Natural killer cell (primary cell): ENCODE data around the gene CABP7. TPM values are rescaled to one million over a fixed set of nuclear protein-coding genes. Genes with fewer than 3 reads are reported as not detected.

ENCODE experiments used
- ATAC-seq, 3 donors: fragments of 150-1000 bp in 2 of 3; fragments of 200-7000 bp in 1 of 3; cut with Tn5 transposase; 1 replicate in 1 of 3; 2 replicates in 2 of 3; pipeline ENCODE4 v1.10.0; 2021; ENCODE audit warnings: mild to moderate bottlenecking in 2 of 3, moderate library complexity in 2 of 3
- DNase-seq, 2 donors: peaks; one replicate each; pipeline versions ENCODE4 v3.0.0 to v3.0.0-alpha.2; 2013 to 2021; ENCODE audit warnings: mixed read lengths in 1 of 2
- H3K27ac ChIP-seq: one replicate; pipeline ENCODE4 v1.5.1; 2013; ENCODE audit warnings: mild to moderate bottlenecking, low read length
- H3K27me3 ChIP-seq: one replicate; pipeline ENCODE4 v1.6.1; 2013; ENCODE audit warnings: low read length; ENCODE audit not compliant: control insufficient read depth, insufficient read depth
- H3K36me3 ChIP-seq: one replicate; pipeline ENCODE4 v1.6.1; 2013; ENCODE audit warnings: low read length; ENCODE audit not compliant: control insufficient read depth, insufficient read depth
- H3K4me1 ChIP-seq: one replicate; pipeline ENCODE4 v1.6.1; 2013; ENCODE audit warnings: low read length; ENCODE audit not compliant: control insufficient read depth, insufficient read depth
- H3K4me3 ChIP-seq: one replicate; pipeline ENCODE4 v1.5.1; 2013; ENCODE audit warnings: low read length
- H3K9me3 ChIP-seq: one replicate; pipeline ENCODE4 v1.6.1; 2013; ENCODE audit warnings: low read length; ENCODE audit not compliant: control insufficient read depth, insufficient read depth
- H3K27ac Mint-ChIP-seq, 2 donors: one replicate each; pipeline ENCODE4 v1.8.0; 2022; ENCODE audit warnings: mild to moderate bottlenecking in 2 of 2, mixed read lengths in 2 of 2, moderate library complexity in 1 of 2
- H3K27me3 Mint-ChIP-seq, 2 donors: one replicate each; pipeline ENCODE4 v1.8.0; 2022; ENCODE audit warnings: low read depth in 2 of 2, mixed read lengths in 2 of 2
- H3K36me3 Mint-ChIP-seq: one replicate; pipeline ENCODE4 v1.8.0; 2022; ENCODE audit warnings: mixed read lengths
- H3K4me1 Mint-ChIP-seq, 2 donors: one replicate each; pipeline ENCODE4 v1.8.0; 2022; ENCODE audit warnings: mixed read lengths in 2 of 2
- H3K4me3 Mint-ChIP-seq: one replicate; pipeline ENCODE4 v1.8.0; 2022; ENCODE audit warnings: mild to moderate bottlenecking, moderate library complexity, mixed read lengths
- H3K9me3 Mint-ChIP-seq, 2 donors: one replicate each; pipeline ENCODE4 v1.8.0; 2022; ENCODE audit warnings: mixed read lengths in 2 of 2
- CTCF ChIP-seq: fragments of 200-600 bp; IDR thresholded peaks from one replicate; pipeline ENCODE4 v1.8.0; 2022; ENCODE audit warnings: antibody characterized with exemption
- WGBS: methylation state at CpG from one replicate; pipeline ENCODE4 v1.1.7; 2013; ENCODE audit warnings: missing lambda C conversion rate; ENCODE audit not compliant: insufficient coverage; 5-methylcytosine and 5-hydroxymethylcytosine counted together
- intact Hi-C: fragments of 100-400 bp; cut with micrococcal nuclease; formaldehyde crosslinking; loops from one replicate; pipeline ENCODE4 v1.14.2; 2022
- total RNA-seq, 4 donors: library from RNA; stranded (reverse); fragments of 120-200 nt in 1 of 4; gene quantifications; one replicate each; pipeline versions ENCODE4 v1.2.3 to v1.2.4, GENCODE V29; 2013 to 2022

The CABP7 gene
- total RNA-seq, 3 donors from 2014 or later (not counting 1 experiment from before 2014, with no cell fraction given) = 0.35 to 0.93 (median 0.54) TPM

DNA sequence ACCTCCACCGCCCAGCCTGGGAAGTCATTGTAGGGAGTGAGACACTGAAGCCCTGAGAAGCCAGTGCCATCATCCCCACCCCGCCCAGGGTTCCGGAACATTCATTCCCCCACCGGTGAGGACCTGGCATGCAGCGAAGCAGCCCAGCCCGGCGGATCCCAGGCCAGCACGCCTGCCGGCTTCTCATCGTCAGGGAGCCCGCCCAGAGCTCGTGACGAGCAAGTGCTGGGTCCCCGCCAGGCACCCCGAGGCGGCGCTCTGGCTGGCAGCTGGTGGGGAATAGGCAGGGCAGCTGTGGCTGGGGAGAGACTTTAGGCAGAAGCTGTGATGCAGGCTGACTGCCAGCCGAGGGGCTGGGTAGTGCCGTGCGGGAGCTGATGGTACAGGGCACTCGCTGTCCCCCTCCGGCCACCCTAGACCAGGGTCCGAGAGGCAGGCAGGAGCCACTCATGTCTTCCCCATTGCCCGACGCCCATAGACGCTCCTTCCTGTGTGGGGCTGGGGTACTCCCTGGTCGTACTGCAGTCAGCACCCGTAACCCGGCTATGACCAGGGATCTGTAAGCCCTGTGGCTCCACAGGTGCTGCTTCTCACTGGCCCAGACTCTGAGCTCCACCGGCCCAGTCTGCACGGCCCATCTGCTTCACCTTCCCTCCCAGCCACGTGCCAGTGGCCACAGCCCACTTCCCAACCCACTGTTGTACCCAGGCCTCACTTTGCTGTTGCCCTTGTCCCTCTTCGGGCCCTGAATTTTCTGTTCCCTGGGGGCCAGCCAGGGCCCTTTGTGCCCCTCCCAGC, 24.5 kb upstream of the CABP7 start:
- TF ChIP-seq CTCF = no peak
- no peak overlapping the region for H3K27ac ChIP-seq
- H3K27me3 ChIP-seq = no peaks in the 10 kb centered on the region
- no peak overlapping the region for H3K4me3 ChIP-seq
- H3K9me3 ChIP-seq = no peaks in the 10 kb centered on the region
- Mint-ChIP-seq H3K9me3 (no peaks in the 10 kb centered on the region), H3K27me3 (no peaks in the 10 kb centered on the region), H3K4me1 (no peaks in the 10 kb centered on the region), H3K4me3 (no peak overlapping the region), H3K36me3 (no peaks in the 10 kb centered on the region), H3K27ac (no peak overlapping the region)
- H3K4me1 ChIP-seq = no peaks in the 10 kb centered on the region
- DNase-seq (no peak), ATAC-seq (no peak)
- intact Hi-C loops = loop anchor here (10.0 kb wide), 1 partner anchor 61 kb away; no protein-coding TSS in a partner anchor
- WGBS = 94% methylated on average over 33 of the region's 33 CpGs
- peaks cover 23% of the 10 kb centered on the region for H3K36me3 ChIP-seq

DNA sequence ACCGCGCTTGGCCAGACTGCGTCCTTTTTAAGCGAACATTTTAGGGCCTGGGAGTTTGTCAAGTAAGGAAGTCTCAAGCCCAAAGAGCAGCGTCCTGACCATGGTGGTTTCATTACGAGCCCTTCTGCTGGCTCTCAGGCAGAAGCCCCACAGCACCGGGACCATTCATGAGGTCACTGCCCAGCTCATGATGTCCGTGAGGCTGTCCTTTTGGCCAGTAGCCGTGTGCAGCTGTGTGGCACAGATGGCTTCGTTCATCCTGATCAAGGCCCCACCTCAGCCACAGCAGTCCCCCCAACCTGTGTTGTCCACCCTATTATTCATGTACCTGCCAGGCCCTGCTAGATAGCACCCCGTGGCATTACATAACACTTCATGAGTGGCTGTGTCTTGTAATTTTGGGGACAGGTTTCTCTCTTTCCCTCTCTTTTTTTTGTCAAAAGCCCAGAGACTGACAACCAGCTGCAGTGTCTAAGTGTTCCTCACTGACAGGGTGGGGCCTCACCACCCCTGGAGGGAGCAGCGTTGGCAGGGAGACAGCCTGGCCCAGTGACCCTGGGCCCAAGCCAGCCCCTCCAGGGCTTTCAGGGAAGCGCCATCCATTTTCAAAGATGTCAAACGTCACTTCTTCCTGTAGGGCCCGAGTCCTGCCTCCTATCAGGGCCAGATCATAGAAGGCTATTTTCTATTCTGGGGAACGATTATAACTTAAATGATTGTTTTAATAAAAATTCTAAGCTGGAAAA, 21.8 kb upstream of the CABP7 start:
- Histone ChIP-seq H3K4me3 (no peak overlapping the region), H3K9me3 (no peaks in the 10 kb centered on the region), H3K36me3 (peaks cover 17% of the 10 kb centered on the region), H3K27ac (no peak overlapping the region), H3K4me1 (peaks cover 3% of the 10 kb centered on the region), H3K27me3 (no peaks in the 10 kb centered on the region)
- WGBS = 95% methylated on average over 16 of the region's 16 CpGs
- DNase-seq (no peak), ATAC-seq (no peak)
- no peaks in the 10 kb centered on the region for H3K9me3 Mint-ChIP-seq
- intact Hi-C loops = loop anchor here (10.0 kb wide), 1 partner anchor 63 kb away; no protein-coding TSS in a partner anchor
- no peak for TF ChIP-seq CTCF
- no peaks in the 10 kb centered on the region for H3K36me3 Mint-ChIP-seq
- H3K27me3 Mint-ChIP-seq = peaks cover 0 to 5% of the 10 kb centered on the region in 2 donors
- H3K4me3 Mint-ChIP-seq = no peak overlapping the region
- peaks cover 0 to 6% of the 10 kb centered on the region in 2 donors for H3K4me1 Mint-ChIP-seq
- no peak overlapping the region for H3K27ac Mint-ChIP-seq

DNA sequence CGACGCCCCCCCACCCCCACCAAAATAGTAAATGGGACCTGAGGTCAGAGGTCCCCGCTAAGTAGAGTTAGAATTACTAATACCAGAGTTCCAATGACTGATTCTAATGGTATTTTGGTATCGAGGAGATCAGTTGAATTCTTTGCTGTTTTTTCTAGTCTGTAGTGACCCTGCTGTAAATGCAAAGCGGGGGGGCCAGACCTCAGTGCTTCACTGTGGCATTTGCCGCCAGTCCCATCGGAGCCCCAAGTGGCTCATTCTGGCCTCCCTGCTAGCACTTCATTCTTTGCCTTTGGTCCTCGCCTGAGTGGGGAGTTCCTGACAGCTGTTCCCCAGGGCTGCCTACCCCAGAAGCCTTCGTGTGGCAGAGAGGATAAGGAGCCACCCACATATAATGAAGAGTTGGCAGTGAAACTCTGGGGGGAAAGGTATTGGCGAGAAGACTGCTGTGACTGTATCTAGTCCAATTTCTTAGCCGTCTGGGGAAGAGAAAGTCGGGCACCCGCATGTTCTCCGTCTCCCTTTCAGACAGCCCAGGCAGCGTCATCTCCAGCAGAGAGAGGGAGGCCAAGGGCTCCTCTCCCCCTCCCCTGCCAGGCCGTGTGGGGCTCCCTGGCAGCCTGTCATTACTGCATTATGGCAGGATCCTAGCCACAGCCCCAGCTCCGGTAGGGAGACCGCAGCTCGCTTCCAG, 19.4 kb upstream of the CABP7 start:
- intact Hi-C loops = no loop called here
- Histone ChIP-seq H3K4me3 (no peak overlapping the region), H3K4me1 (peaks cover 3% of the 10 kb centered on the region), H3K9me3 (no peaks in the 10 kb centered on the region), H3K27me3 (no peaks in the 10 kb centered on the region), H3K36me3 (peaks cover 5% of the 10 kb centered on the region), H3K27ac (no peak overlapping the region)
- H3K36me3 Mint-ChIP-seq = no peaks in the 10 kb centered on the region
- peaks cover 0 to 9% of the 10 kb centered on the region in 2 donors for H3K27me3 Mint-ChIP-seq
- no peak overlapping the region for H3K4me3 Mint-ChIP-seq
- WGBS = 88% methylated on average over 17 of the region's 19 CpGs
- no peaks in the 10 kb centered on the region for H3K9me3 Mint-ChIP-seq
- DNase-seq (no peak), ATAC-seq (no peak)
- H3K4me1 Mint-ChIP-seq = peaks cover 0 to 10% of the 10 kb centered on the region in 2 donors
- no peak overlapping the region for H3K27ac Mint-ChIP-seq
- TF ChIP-seq CTCF = no peak
